Activated effector memory CD4-positive, alpha-beta T cell treated with anti-CD3 and anti-CD28 coated beads, Interleukin-2, amount 50 U/mL, for 16 hours (primary cell): ENCODE data around the gene EFHD1.
"Not testable (repeated sequence)": the region's sequence is repeated elsewhere in the genome, so short reads cannot be mapped to it uniquely, and the experiment has no call there.

ENCODE experiments used
- DNase-seq: peaks from one replicate; pipeline ENCODE4 v3.0.0-alpha.2; 2020

The EFHD1 gene

GRCh38 chr2:232621186-232621585 lies 12.2 kb upstream of the EFHD1 start:
- no peak for DNase-seq

DNA sequence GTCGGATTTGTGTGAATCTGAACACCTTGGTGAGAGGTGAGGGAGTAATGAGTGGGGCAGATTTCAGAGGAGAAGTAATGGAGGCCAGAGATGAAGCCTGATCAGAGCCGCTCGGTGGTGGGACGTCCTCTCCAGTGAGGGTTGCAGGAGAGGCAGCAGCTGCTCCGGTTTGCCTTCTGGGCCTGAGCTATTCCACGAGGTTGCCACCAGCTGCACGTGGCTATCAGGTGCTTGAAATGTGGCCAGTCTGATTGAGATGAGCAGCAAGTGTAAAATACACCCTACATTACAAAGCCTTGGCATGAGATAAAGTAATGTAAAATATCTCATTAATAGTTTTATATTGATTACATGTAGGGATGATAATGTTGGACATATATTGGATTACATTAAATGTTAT lies 10.8 kb upstream of the EFHD1 start:
- no peak for DNase-seq

- no peak for DNase-seq
These were observed 9.3 kb upstream of the EFHD1 start for GRCh38 chr2:232623768-232624765.

DNA sequence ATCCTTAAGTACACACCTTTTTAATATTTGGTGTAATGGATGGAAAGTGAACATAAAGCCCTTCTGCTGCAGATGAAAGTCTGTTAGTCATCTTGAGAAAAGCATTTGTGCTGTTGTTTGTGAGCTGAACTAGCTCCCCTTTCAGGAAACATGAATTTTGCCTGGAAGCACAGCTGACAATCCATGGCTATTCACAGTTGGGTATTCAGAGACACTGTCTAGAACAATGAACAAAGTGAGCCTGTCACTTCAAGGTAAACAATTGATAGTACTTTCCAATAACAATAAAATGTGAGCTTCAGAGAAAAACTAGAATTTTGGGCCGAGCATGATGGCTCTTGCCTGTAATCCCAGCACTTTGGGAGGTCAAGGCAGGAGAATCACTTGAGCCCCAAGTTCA lies 6.8 kb upstream of the EFHD1 start:
- no peak for DNase-seq

GRCh38 chr2:232628466-232629128 lies 4.8 kb upstream of the EFHD1 start:
- DNase-seq: no peak

DNA sequence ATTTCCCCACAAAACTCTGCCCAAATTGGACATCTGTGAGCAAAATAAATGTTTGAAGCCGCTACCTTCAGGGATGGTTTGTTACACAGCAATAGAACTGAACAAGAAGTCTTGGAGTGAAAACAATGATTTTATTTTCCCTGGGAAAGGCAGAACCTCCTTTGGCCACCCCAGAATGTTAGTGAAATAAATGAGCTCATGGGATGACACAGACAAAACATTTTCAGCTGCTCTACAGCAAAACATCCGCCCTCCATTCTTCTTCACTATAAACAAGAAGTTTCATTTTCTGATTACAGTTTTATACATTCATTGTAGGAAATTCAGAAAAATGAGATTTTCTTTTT lies 4.3 kb upstream of the EFHD1 start:
- no peak for DNase-seq

DNA sequence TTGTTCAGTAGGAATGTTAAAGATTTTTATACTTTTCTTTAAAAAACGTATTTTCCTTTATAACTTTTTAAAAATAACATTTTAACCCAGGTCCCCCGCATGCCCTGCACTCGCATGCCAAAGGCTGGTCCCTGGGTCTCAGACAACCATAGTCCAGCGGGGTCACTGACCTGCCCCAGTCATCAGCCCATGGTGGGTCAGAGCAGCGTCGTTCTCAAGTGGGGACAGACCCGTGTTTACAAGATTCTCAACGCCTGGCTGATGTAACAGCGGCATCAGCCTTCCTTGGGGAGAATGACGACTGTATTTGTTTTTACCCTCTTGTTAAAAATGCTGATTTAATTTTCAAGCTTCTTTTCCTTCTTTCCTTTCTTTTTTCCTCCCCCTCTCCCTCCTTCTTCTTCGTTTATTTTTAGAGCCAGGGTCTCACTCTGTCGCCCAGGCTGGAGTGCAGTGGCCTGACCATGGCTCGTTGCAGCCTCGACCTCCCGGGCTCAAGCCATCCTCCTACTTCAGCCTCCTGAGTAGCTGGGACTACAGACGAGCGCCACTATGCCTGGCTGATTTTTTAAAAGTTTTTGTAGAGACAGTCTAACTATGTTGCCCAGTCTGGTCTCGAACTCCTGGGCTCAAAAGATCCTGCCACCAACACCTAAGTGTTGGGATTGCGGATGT lies 1.0 kb upstream of the EFHD1 start:
- no peak for DNase-seq

- DNase-seq: no peak
These were observed 446 bp upstream of the EFHD1 start for GRCh38 chr2:232632904-232633412.

GRCh38 chr2:232634206-232635150 lies 1.1 kb downstream of the EFHD1 start:
- no peak for DNase-seq

DNA sequence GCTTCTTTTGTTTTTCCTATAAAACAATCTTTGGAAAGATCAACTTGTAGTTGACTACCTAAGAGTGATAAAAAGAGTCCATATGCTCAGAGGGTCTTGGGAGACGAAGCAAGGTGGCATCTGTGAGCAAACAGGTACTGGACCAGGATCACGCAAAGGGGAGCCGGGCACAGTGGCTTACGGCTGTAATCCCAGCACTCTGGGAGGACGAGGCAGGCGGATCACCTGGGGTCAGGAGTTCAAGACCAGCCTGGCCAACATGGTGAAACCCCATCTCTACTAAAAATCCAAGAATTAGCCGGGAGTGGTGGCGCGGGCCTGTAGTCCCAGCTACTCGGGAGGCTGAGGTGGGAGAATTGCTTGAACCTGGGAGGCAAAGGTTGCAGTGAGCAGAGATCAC lies 2.0 kb downstream of the EFHD1 start:
- not testable (repeated sequence) for DNase-seq

DNA sequence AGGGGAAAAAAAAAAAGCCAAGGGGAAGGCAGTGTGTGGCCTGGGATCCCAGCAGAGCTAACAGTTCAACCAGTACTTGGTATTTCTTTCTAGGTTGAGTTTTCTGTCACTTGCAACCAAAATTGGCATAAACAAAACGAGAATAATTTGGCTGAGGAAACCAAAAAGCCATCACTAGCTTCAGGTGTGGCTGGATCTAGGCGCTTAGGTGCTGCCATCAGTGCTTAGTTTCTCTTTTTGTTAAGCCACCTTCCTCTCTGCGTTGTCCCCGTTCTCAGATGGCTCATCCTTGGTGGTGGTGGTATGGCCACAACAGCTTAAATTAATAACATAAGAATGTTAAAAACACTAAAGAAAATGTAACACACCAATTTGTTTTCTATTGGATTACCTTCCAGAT lies 2.4 kb downstream of the EFHD1 start:
- DNase-seq: no peak

GRCh38 chr2:232636788-232637420 lies 3.5 kb downstream of the EFHD1 start:
- no peak for DNase-seq

GRCh38 chr2:232637866-232638583 lies 4.6 kb downstream of the EFHD1 start:
- no peak for DNase-seq

DNA sequence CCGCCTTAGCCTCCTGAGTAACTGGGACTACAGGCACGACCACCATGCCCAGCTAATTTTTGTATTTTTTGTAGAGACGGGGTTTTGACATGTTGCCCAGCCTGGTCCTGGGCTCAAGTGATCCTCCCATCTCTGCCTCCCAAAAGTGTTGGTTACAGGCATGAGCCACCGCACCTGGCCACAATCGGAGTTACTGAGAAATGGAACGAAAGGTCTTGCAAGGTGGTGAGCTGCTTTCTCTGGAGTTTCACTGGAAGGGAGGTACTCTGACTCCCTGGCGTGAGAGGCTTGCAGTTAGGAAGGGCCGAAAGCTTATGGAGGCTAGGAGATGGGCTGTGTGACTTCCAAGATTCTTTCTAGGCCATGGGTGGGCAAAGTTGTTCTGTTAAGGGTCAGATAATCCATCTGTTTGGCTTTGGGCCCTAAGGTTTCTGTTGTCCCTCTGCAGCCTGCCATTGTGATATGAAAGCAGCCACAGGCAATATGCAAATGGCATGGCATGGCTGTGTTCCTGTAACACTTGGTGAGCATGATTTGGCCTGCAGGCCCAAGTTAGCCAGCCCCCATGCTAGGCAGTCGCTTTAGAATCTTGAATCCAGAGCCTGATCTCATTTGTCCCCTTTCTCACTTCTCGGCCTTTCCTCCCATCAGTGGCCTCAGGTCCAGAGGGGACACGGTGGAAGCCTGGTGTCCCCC lies 7.9 kb downstream of the EFHD1 start:
- no peak for DNase-seq

DNA sequence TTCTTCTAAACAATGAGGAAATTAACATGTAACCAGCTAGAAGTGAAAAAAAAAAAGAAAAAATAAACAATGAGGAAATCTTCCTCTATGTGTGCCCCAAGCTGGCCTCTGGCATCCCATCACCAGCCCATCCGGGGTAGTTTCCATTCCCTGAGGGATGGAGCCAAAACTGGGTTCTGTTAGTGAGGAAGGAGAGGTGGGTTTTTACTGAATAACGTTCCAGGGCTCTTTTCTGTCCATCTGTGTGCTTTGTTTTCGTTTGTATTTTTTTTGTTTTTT lies 9.7 kb downstream of the EFHD1 start:
- no peak for DNase-seq

- no peak for DNase-seq
These were observed 10.5 kb downstream of the EFHD1 start for GRCh38 chr2:232643813-232644347.

GRCh38 chr2:232645061-232645460 lies 11.7 kb downstream of the EFHD1 start:
- no peak for DNase-seq

- DNase-seq: no peak
These were observed 13.3 kb downstream of the EFHD1 start for GRCh38 chr2:232646726-232647125.

- DNase-seq: no peak
These were observed 13.9 kb downstream of the EFHD1 start for GRCh38 chr2:232647261-232647660.

DNA sequence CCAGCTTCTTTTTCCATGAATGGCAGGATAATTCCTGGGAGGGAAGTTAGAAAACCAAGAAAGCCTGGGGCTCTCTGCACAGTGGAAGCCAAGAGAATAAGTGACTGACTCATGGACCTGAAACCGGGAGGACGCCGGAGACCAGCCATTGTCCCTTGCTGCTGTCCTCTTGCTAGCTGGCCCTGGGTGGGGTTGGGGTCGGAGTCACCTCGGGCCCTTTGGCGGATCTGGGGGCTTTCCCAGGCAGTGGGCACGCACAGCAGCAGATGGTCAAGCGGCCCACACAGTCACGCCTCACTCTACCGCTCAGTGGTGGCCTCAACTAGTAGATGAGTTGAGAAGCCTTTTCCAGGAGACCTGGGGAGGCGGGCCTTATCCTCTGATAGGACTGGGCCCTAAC lies 15.6 kb downstream of the EFHD1 start:
- DNase-seq: no peak

DNA sequence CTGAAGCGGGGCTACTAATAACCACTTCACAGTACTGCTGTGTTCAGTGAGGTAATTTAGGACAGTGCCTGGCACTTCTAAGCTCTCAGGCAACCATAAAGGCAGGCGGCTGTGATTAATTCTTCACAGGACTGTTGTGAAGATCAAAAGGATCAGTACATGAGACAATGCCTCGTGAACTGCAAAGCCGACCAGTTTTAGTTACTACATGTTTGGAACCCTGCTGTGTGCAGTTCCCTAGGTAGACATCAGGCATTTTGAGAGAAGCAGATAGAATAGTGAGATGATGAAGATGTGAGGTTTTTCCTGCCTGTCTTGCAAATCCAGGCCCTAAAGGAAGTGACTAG lies 19.1 kb downstream of the EFHD1 start:
- no peak for DNase-seq
